Measurements from ENCODE around the gene UNC13C.

GRCh38 chr15:53984221-53984620 is 6.0 kb downstream of the UNC13C start:
- TF ChIP-seq, protein P1, sequence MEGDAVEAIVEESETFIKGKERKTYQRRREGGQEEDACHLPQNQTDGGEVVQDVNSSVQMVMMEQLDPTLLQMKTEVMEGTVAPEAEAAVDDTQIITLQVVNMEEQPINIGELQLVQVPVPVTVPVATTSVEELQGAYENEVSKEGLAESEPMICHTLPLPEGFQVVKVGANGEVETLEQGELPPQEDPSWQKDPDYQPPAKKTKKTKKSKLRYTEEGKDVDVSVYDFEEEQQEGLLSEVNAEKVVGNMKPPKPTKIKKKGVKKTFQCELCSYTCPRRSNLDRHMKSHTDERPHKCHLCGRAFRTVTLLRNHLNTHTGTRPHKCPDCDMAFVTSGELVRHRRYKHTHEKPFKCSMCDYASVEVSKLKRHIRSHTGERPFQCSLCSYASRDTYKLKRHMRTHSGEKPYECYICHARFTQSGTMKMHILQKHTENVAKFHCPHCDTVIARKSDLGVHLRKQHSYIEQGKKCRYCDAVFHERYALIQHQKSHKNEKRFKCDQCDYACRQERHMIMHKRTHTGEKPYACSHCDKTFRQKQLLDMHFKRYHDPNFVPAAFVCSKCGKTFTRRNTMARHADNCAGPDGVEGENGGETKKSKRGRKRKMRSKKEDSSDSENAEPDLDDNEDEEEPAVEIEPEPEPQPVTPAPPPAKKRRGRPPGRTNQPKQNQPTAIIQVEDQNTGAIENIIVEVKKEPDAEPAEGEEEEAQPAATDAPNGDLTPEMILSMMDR (conservative IDR thresholded peaks at IDR 0.05) = no peak
- TF ChIP-seq ZFX (IDR thresholded peaks at IDR 0.05) = no peak
